CD8-positive, alpha-beta memory T cell (primary cell): ENCODE measurements around the gene BEST2. TPM values are rescaled to one million over a fixed set of nuclear protein-coding genes. Genes with fewer than 3 reads are reported as not detected.
A peak's percentile ranks its signal among the peaks of the same experiment; 100 is the strongest.
"Not testable (repeated sequence)": the region's sequence is repeated elsewhere in the genome, so short reads cannot be mapped to it uniquely, and the experiment has no call there.

Experiments used
- CTCF ChIA-PET: fragments of 350-600 bp; sonication (Branson Sonifier 250); formaldehyde crosslinking; loops from one replicate; lab custom pipeline; 2021; ENCODE audit warnings: antibody characterized with exemption; lab: Charles Lee
- POLR2A ChIA-PET: fragments of 350-600 bp; sonication (Branson Sonifier 250); formaldehyde crosslinking; loops from one replicate; lab custom pipeline; 2021; ENCODE audit warnings: antibody characterized with exemption; lab: Charles Lee
- DNase-seq, 5 donors: peaks; one replicate each; pipeline versions ENCODE4 v3.0.0 to v3.0.0-alpha.2; 2020 to 2022; ENCODE audit warnings: mixed read lengths in 1 of 5
- H3K27ac ChIP-seq: one replicate; pipeline ENCODE4 v1.7.0; 2013; ENCODE audit warnings: low read depth, mild to moderate bottlenecking, low read length, moderate library complexity
- H3K27me3 ChIP-seq: 2 replicates; pipeline ENCODE4 v1.7.0; 2013; ENCODE audit warnings: low read length, mild to moderate bottlenecking; ENCODE audit not compliant: insufficient read depth, poor library complexity, severe bottlenecking
- H3K36me3 ChIP-seq: 2 replicates; pipeline ENCODE4 v1.7.0; 2013; ENCODE audit warnings: mild to moderate bottlenecking, low read length, moderate library complexity; ENCODE audit not compliant: insufficient read depth
- H3K4me1 ChIP-seq: 2 replicates; pipeline ENCODE4 v1.7.0; 2013; ENCODE audit warnings: mild to moderate bottlenecking, low read length, moderate library complexity; ENCODE audit not compliant: insufficient read depth
- H3K4me3 ChIP-seq: 2 replicates; pipeline ENCODE4 v1.7.0; 2013; ENCODE audit warnings: mild to moderate bottlenecking, low read length
- H3K9me3 ChIP-seq: 2 replicates; pipeline ENCODE4 v1.7.0; 2013; ENCODE audit warnings: mild to moderate bottlenecking, low read length
- H3K27ac Mint-ChIP-seq, 8 donors: one replicate each; pipeline ENCODE4 v1.8.0; 2020 to 2021; ENCODE audit warnings: mixed read lengths in 8 of 8, mild to moderate bottlenecking in 6 of 8, inconsistent platforms in 3 of 8, moderate library complexity in 3 of 8
- H3K27me3 Mint-ChIP-seq, 2 donors: one replicate each; pipeline ENCODE4 v1.8.0; 2020 to 2021; ENCODE audit warnings: mixed read lengths in 2 of 2, mild to moderate bottlenecking in 1 of 2, moderate library complexity in 1 of 2
- H3K36me3 Mint-ChIP-seq, 3 donors: one replicate each; pipeline ENCODE4 v1.8.0; 2020 to 2021; ENCODE audit warnings: mixed read lengths in 3 of 3, inconsistent platforms in 1 of 3, mild to moderate bottlenecking in 1 of 3
- H3K4me1 Mint-ChIP-seq, 3 donors: one replicate each; pipeline ENCODE4 v1.8.0; 2020 to 2021; ENCODE audit warnings: mixed read lengths in 3 of 3, inconsistent platforms in 1 of 3, mild to moderate bottlenecking in 1 of 3
- H3K4me3 Mint-ChIP-seq, 7 donors: one replicate each; pipeline ENCODE4 v1.8.0; 2020 to 2021; ENCODE audit warnings: mixed read lengths in 7 of 7, mild to moderate bottlenecking in 6 of 7, moderate library complexity in 4 of 7, inconsistent platforms in 2 of 7
- H3K9me3 Mint-ChIP-seq, 5 donors: one replicate each; pipeline ENCODE4 v1.8.0; 2020 to 2022; ENCODE audit warnings: mixed read lengths in 5 of 5, mild to moderate bottlenecking in 3 of 5, moderate library complexity in 2 of 5, inconsistent platforms in 1 of 5
- polyA plus RNA-seq: library from polyadenylated mRNA; unstranded; fragments of 300-500 nt; fragmentation: Illumina TruSeq; gene quantifications from one replicate; pipeline ENCODE4 v1.2.3, GENCODE V29; 2021
- total RNA-seq, 2 experiments: library from RNA; stranded (reverse); gene quantifications; one replicate each; pipeline ENCODE4 v1.2.3, GENCODE V29; 2021

The BEST2 gene
- total and polyA plus RNA-seq, 3 experiments from 2014 or later = not detected

DNA sequence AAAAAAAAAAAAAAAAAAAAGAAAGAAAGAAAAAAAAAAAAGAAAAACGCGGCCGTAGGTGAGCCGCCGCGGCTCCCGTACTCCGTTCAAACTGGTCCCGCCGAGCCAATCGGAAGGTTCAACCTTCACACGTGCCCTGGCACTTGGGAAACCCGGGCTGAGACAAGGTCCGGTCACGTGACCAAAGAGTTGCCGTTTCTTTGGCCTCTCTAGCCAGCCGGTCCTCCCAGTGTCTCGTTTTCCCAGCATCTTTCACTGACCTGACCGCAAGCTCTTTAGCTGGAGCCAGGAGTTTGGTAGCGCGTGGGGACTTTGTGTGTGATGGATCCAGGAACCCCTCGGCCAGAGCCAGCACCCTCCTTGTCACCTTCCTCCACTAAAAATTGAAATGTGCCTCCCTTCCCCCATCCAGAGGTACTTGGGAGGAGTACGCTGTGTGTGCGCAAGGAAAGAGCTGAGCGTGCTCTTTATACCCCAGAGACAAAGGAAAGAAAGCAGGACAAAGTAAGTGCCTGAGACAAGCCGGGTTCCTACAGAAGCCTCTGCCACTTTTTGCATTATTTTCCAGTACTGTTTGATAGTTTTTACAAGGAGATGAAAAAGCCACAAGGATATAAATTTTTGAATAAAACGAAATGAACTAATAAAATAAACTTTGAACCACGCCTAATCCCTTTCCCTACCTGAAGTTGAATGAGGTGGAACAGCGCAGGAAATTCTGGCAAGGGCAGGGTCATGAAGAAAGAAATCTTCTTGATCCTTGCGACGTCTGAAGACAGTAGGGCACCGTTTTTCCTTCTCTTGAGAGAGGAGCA, 28.8 kb upstream of the BEST2 start:
- Mint-ChIP-seq H3K27ac (peak overlapping the region; percentile 85 to 96 (median 94)), H3K27me3 (peaks cover 0 to 4% of the 10 kb centered on the region in 2 donors), H3K4me3 (peak overlapping the region; percentile 90 to 95 (median 94)), H3K4me1 (peaks cover 35 to 46% (median 38%) of the 10 kb centered on the region in 3 donors), H3K36me3 (peaks cover 0 to 26% (median 3%) of the 10 kb centered on the region in 3 donors), H3K9me3 (no peaks in the 10 kb centered on the region)
- Histone ChIP-seq H3K27ac (peak overlapping the region; percentile 60), H3K4me3 (peak overlapping the region; percentile 98), H3K9me3 (no peaks in the 10 kb centered on the region), H3K27me3 (no peaks in the 10 kb centered on the region), H3K4me1 (peaks cover 17% of the 10 kb centered on the region), H3K36me3 (peaks cover 7% of the 10 kb centered on the region)
- ChIA-PET POLR2A (interaction anchor here (0.6 to 4.0 kb wide), 11 partner anchors 9 to 1194 kb away, joined by 3 to 38 read pairs (median 4); partner anchors contain the start of genes DHPS, ECSIT, FBXW9 and GET3), CTCF (interaction anchor here (0.9 to 4.4 kb wide), 6 partner anchors 11 to 69 kb away, joined by 3 to 25 read pairs (median 5); partner anchors contain the start of genes GET3, JUNB and TRIR)
- peak; percentile 90 to 97 (median 92) for DNase-seq

DNA sequence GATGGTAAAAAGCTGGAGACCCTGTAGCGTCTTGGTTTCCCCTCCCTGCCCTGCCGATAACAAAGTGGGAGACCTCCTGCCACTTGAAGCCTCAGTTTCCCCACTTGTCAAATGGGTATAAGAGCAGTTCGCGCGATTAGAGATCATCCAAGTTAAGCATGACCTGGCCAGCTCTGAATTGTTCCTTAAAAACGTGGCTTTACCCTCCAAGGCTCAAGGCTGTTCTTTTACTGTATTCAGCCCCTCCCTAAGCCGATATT, 28.3 kb upstream of the BEST2 start:
- H3K4me1 ChIP-seq = peaks cover 17% of the 10 kb centered on the region
- peak overlapping the region; percentile 60 for H3K27ac ChIP-seq
- POLR2A ChIA-PET = interaction anchor here (0.6 to 4.0 kb wide), 7 partner anchors 8 to 431 kb away, joined by 3 to 38 read pairs (median 4); partner anchors contain the start of genes DHPS, GET3, JUNB and TRIR
- peaks cover 35 to 46% (median 38%) of the 10 kb centered on the region in 3 donors for H3K4me1 Mint-ChIP-seq
- H3K4me3 Mint-ChIP-seq = peak overlapping the region; percentile 90 to 95 (median 94)
- H3K27me3 ChIP-seq = no peaks in the 10 kb centered on the region
- peak overlapping the region; percentile 85 to 96 (median 94) for H3K27ac Mint-ChIP-seq
- DNase-seq = no peak
- CTCF ChIA-PET = interaction anchor here (0.9 to 4.4 kb wide), 7 partner anchors 11 to 68 kb away, joined by 3 to 25 read pairs (median 5); partner anchors contain the start of genes GET3, JUNB and TRIR
- H3K27me3 Mint-ChIP-seq = peaks cover 0 to 4% of the 10 kb centered on the region in 2 donors
- no peaks in the 10 kb centered on the region for H3K9me3 Mint-ChIP-seq
- H3K36me3 ChIP-seq = peaks cover 7% of the 10 kb centered on the region
- H3K9me3 ChIP-seq = no peaks in the 10 kb centered on the region
- H3K36me3 Mint-ChIP-seq = peaks cover 0 to 29% (median 3%) of the 10 kb centered on the region in 3 donors
- H3K4me3 ChIP-seq = peak overlapping the region; percentile 98

DNA sequence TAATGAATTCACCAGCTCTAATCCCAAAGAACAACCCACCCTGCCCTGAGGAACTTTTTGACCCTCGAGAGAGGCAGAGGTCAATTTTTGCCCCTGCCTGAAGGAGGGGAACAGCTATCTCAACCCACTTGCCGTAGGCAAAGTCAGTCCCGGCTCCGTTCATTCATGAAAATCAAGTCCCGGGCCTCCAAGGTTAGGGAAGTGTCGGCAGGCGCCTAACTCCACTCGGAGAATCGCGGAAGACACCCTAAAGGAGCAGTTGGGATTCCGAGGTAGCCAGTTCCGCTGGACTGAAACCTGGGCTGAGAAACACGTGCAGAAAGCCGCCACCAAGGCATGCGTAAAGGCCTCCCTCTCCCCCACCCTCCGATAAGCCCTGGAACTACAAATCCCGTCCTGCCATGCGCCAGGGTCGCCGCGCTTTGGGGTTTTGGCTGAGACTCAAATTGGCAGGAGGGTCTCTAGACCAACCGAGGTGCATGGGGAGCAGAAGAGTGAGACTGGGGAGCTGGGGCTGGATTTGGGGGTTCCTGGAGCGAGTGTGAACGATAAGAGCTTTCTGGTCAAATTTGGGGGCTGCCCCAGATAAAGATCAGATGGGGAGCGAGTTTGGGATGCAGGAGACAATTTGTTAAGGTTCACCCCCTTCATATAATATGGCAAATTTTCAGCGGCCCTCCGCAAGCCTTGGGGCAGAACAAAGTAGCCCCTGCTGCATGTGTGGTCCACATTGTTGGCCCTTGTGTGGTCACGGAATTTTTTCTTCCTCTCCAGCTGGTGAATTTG, 27.8 kb upstream of the BEST2 start, which contains the start of gene TNPO2:
Gene TNPO2, minus strand, starts transcription at position 292 of the 786 bp plus-strand sequence. CDS start 2,955 bp downstream, outside the sequence.
- Mint-ChIP-seq H3K4me3 (peak within 1 kb of the TSS; percentile 90 to 95 (median 94)), H3K27me3 (peaks cover 0 to 4% of the 10 kb centered on the region in 2 donors), H3K4me1 (peaks cover 35 to 42% (median 35%) of the 10 kb centered on the region in 3 donors), H3K27ac (peak within 1 kb of the TSS; percentile 85 to 96 (median 94)), H3K9me3 (no peaks in the 10 kb centered on the region), H3K36me3 (peaks cover 0 to 28% (median 0%) of the 10 kb centered on the region in 3 donors)
- DNase-seq = peak; percentile 20 to 73 (median 32)
- CTCF ChIA-PET = interaction anchor here (0.9 to 4.4 kb wide), 8 partner anchors 10 to 68 kb away, joined by 3 to 25 read pairs (median 4); partner anchors contain the start of genes GET3, JUNB and TRIR
- peak within 1 kb of the TSS; percentile 60 for H3K27ac ChIP-seq
- no peaks in the 10 kb centered on the region for H3K9me3 ChIP-seq
- no peaks in the 10 kb centered on the region for H3K27me3 ChIP-seq
- peaks cover 7% of the 10 kb centered on the region for H3K36me3 ChIP-seq
- H3K4me1 ChIP-seq = peaks cover 17% of the 10 kb centered on the region
- POLR2A ChIA-PET = interaction anchor here (0.6 to 4.0 kb wide), 6 partner anchors 8 to 431 kb away, joined by 3 to 38 read pairs (median 4); partner anchors contain the start of genes GET3, JUNB and TRIR
- H3K4me3 ChIP-seq = peak within 1 kb of the TSS; percentile 98

DNA sequence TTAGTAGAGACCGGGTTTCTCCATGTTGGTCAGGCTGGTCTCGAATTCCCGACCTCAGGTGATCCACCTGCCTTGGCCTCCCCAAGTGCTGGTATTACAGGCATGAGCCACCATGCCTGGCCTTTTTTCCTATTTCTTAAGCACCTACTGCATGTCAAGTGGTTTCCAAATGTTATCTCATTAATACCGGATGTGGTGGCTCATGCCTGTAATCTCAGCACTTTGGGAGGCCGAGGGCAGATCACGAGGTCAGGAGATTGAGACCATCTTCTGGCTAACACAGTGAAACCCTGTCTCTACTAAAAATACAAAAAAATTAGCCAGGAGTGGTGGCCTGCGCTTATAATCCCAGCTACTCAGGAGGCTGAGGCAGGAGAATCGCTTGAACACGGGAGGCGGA, 26.0 kb upstream of the BEST2 start:
- not testable (repeated sequence) for DNase-seq, H3K4me3 ChIP-seq, H3K27me3 Mint-ChIP-seq, H3K27ac ChIP-seq, H3K27me3 ChIP-seq, H3K9me3 ChIP-seq, H3K9me3 Mint-ChIP-seq, H3K27ac Mint-ChIP-seq
- peaks cover 19% of the 10 kb centered on the region for H3K36me3 ChIP-seq
- Mint-ChIP-seq H3K36me3 (peaks cover 0 to 38% (median 7%) of the 10 kb centered on the region in 3 donors), H3K4me1 (peaks cover 38 to 40% (median 39%) of the 10 kb centered on the region in 3 donors), H3K4me3 (peak overlapping the region in 2 of 7 donors; percentile 16 to 26)
- ChIA-PET POLR2A (interaction anchor here (0.6 to 0.9 kb wide), 2 partner anchors 9 to 43 kb away, joined by 4 to 6 read pairs; partner anchors contain the start of gene TRIR), CTCF (interaction anchor here (0.8 to 1.4 kb wide), 2 partner anchors 8 to 31 kb away, joined by 3 read pairs; no protein-coding TSS in a partner anchor)
- peaks cover 17% of the 10 kb centered on the region for H3K4me1 ChIP-seq

DNA sequence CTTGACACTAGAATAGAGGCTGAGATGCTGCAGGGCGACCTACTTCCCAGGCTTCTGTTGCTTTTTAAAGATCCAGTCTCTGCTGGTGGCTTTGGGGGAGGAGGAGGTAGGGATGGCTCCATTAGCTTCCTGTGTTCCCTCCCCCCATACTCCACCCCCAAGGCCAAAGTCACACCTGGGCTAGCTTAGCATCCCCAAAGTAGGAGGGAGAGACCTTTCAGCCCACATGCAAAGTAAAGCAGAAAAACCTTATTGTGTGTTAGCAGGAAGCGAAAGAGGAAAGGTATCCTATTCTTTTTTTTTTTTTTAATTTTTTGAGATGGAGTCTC, 24.6 kb upstream of the BEST2 start:
- peak overlapping the region in 2 of 8 donors; percentile 1 to 60 for H3K27ac Mint-ChIP-seq
- H3K9me3 ChIP-seq = no peaks in the 10 kb centered on the region
- no peak for DNase-seq
- H3K4me3 ChIP-seq = no peak overlapping the region
- CTCF ChIA-PET = interaction anchor here (1.7 kb wide), 1 partner anchor 39 kb away, joined by 4 read pairs; no protein-coding TSS in a partner anchor
- H3K4me1 ChIP-seq = peaks cover 16% of the 10 kb centered on the region
- H3K27me3 Mint-ChIP-seq = peaks cover 0 to 2% of the 10 kb centered on the region in 2 donors
- no peaks in the 10 kb centered on the region for H3K27me3 ChIP-seq
- POLR2A ChIA-PET = no interaction called here
- H3K4me1 Mint-ChIP-seq = peaks cover 31 to 38% (median 31%) of the 10 kb centered on the region in 3 donors
- no peak overlapping the region for H3K27ac ChIP-seq
- peaks cover 0 to 43% (median 9%) of the 10 kb centered on the region in 3 donors for H3K36me3 Mint-ChIP-seq
- peak overlapping the region in 1 of 7 donors; percentile 69 for H3K4me3 Mint-ChIP-seq
- H3K36me3 ChIP-seq = peaks cover 24% of the 10 kb centered on the region
- no peaks in the 10 kb centered on the region for H3K9me3 Mint-ChIP-seq

DNA sequence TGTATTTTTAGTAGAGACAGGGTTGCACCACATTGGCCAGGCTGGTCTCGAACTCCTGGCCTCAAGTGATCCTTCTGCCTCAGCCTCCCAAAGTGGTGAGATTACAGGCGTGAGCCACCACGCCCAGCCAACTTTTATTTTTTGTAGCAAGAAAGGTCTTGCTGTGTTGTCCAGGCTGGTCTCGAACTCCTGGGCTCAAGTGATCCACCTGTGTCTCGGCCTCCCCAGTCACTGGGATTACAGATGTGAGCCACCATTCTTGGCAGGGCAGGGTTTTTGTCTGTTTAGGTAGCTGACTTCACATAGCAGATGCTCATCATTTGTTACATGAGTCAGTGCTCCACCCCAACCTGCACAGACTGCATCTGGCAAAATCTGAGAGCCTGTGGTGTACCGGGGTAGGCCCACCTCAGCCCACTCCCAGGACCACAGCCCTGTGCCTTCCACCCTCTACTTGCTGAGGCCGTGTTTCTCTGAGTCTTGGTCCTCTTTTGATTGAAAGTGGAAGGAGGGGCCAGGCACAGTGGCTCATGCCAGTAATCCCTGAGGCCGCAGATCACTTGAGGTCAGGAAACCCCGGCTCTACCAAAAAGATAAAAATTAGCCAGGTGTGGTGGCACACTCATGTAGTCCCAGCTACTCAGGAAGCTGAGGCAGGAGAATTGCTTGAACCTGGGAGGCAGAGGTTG, 23.7 kb upstream of the BEST2 start:
- H3K27ac ChIP-seq = no peak overlapping the region
- no peaks in the 10 kb centered on the region for H3K27me3 Mint-ChIP-seq
- H3K9me3 ChIP-seq = no peaks in the 10 kb centered on the region
- H3K4me3 ChIP-seq = no peak overlapping the region
- H3K4me1 Mint-ChIP-seq = peaks cover 33 to 42% (median 34%) of the 10 kb centered on the region in 3 donors
- H3K27ac Mint-ChIP-seq = no peak overlapping the region
- H3K36me3 ChIP-seq = peaks cover 24% of the 10 kb centered on the region
- DNase-seq = no peak
- no peaks in the 10 kb centered on the region for H3K9me3 Mint-ChIP-seq
- H3K36me3 Mint-ChIP-seq = peaks cover 0 to 44% (median 9%) of the 10 kb centered on the region in 3 donors
- ChIA-PET CTCF (interaction anchor here (1.7 kb wide), 1 partner anchor 38 kb away, joined by 4 read pairs; no protein-coding TSS in a partner anchor), POLR2A (no interaction called here)
- no peak overlapping the region for H3K4me3 Mint-ChIP-seq
- H3K4me1 ChIP-seq = peaks cover 23% of the 10 kb centered on the region
- no peaks in the 10 kb centered on the region for H3K27me3 ChIP-seq

DNA sequence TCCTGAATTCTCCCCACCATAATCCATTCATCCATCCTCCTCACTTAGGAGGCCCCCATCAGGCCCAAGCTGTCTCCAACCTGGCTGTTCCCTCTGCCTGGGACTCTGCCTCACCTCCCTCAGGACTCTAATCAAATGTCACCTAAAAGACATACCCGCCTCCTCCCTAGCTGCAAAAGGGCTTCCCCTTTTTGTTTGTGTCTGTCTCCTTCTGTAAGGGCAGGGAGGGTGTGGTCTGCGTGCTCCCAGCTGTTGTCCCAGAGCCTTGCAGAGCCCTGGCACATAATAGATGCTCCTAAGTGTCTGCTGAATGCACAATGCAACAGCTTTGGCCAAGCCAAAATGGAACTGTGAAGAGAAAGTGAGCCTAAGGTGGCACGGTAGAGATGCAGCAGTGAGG, 21.5 kb upstream of the BEST2 start:
- no peaks in the 10 kb centered on the region for H3K9me3 Mint-ChIP-seq
- Histone ChIP-seq H3K4me3 (no peak overlapping the region), H3K9me3 (no peaks in the 10 kb centered on the region), H3K36me3 (peaks cover 24% of the 10 kb centered on the region), H3K27me3 (no peaks in the 10 kb centered on the region), H3K27ac (no peak overlapping the region), H3K4me1 (peaks cover 25% of the 10 kb centered on the region)
- H3K4me1 Mint-ChIP-seq = peaks cover 28 to 36% (median 28%) of the 10 kb centered on the region in 3 donors
- ChIA-PET CTCF (interaction anchor here (0.8 kb wide), 1 partner anchor 13 kb away, joined by 3 read pairs; no protein-coding TSS in a partner anchor), POLR2A (interaction anchor here (0.6 kb wide), 1 partner anchor 12 kb away, joined by 3 read pairs; no protein-coding TSS in a partner anchor)
- DNase-seq = no peak
- peak overlapping the region in 2 of 8 donors; percentile 17 to 36 for H3K27ac Mint-ChIP-seq
- H3K36me3 Mint-ChIP-seq = peaks cover 0 to 55% (median 9%) of the 10 kb centered on the region in 3 donors
- H3K4me3 Mint-ChIP-seq = peak overlapping the region in 2 of 7 donors; percentile 6 to 51
- H3K27me3 Mint-ChIP-seq = no peaks in the 10 kb centered on the region
